Mucosa of descending colon (tissue), 3 donors: ENCODE measurements around the gene CEACAM16. TPM values are rescaled to one million over a fixed set of nuclear protein-coding genes. Genes with fewer than 3 reads are reported as not detected.

Experiments
- ATAC-seq: fragments of 200-7000 bp; cut with Tn5 transposase; one replicate; pipeline ENCODE4 v1.9.1; 2020; ENCODE audit warnings: mild to moderate bottlenecking, moderate library complexity
- DNase-seq, 3 donors: peaks; one replicate each; pipeline ENCODE4 v3.0.0-alpha.2; 2020
- H3K36me3 ChIP-seq: fragments of 200-600 bp; one replicate; pipeline ENCODE4 v1.8.0; 2021; ENCODE audit warnings: low read depth, mild to moderate bottlenecking
- H3K4me1 ChIP-seq: fragments of 200-600 bp; one replicate; pipeline ENCODE4 v1.8.0; 2021; ENCODE audit warnings: low read depth, mild to moderate bottlenecking
- H3K4me3 ChIP-seq: fragments of 200-600 bp; one replicate; pipeline ENCODE4 v1.8.0; 2021; ENCODE audit warnings: mild to moderate bottlenecking
- H3K9me3 ChIP-seq: fragments of 200-600 bp; one replicate; pipeline ENCODE4 v1.8.0; 2021; ENCODE audit warnings: mild to moderate bottlenecking
- CTCF ChIP-seq: fragments of 200-600 bp; IDR thresholded peaks from one replicate; pipeline ENCODE4 v1.8.0; 2022; ENCODE audit warnings: antibody characterized with exemption, mild to moderate bottlenecking
- intact Hi-C, 2 donors: fragments of 100-400 bp; cut with DNase I in 1 of 2; cut with micrococcal nuclease in 1 of 2; formaldehyde crosslinking; loops; one replicate each; pipeline versions ENCODE4 v1.11.0 to v1.11.1; 2022; cut with DNase I, micrococcal nuclease
- microRNA-seq: library from miRNA; unstranded; fragments of <30 nt; microRNA quantifications from one replicate; pipeline ENCODE4, GENCODE V29; 2019
- total RNA-seq, 3 donors: library from RNA; stranded (reverse); fragmentation: NEBNext Ultra II Directional in 2 of 3; extraction: Animal tissue kit (Norgen Biotek cat#: 25700) in 2 of 3; gene quantifications; one replicate each; pipeline versions ENCODE4 v1.2.1 to v1.2.4, GENCODE V29; 2021 to 2023
- donor health status: DM: no; HTN: no; CAD: no; lungs with moderate emphysema.
- donor health status: DM: no; HTN: no; CAD: no.
- donor health status: DM: no; HTN: yes; CAD: no.

CEACAM16 gene
- total RNA-seq, 3 donors from 2014 or later = 0.17 TPM; not detected in 2

- no peak for ATAC-seq
- H3K4me1 ChIP-seq = peaks cover 36% of the 10 kb centered on the region
Measured at GRCh38 chr19:44756089-44756562, 57.2 kb downstream of the CEACAM16 start.

GRCh38 chr19:44757057-44757734 lies 58.2 kb downstream of the CEACAM16 start:
- no peaks in the 10 kb centered on the region for H3K36me3 ChIP-seq
- no peak for TF ChIP-seq CTCF
- no peak overlapping the region for H3K4me3 ChIP-seq
- H3K4me1 ChIP-seq = peaks cover 26% of the 10 kb centered on the region
- DNase-seq = peak in 1 of 3 donors; percentile 62
- no peak for ATAC-seq
- intact Hi-C loops = no loop called here
- H3K9me3 ChIP-seq = no peaks in the 10 kb centered on the region

More at GRCh38 chr19:44756089-44756562, 57.2 kb downstream of the CEACAM16 start:
- Histone ChIP-seq H3K36me3 (no peaks in the 10 kb centered on the region), H3K4me3 (no peak overlapping the region), H3K9me3 (no peaks in the 10 kb centered on the region)
- intact Hi-C loops = no loop called here
- TF ChIP-seq CTCF = no peak
- DNase-seq = peak in 1 of 3 donors; percentile 45

- peak in 2 of 3 donors; percentile 61 to 63 for DNase-seq
- intact Hi-C loops = no loop called here
- no peak overlapping the region for H3K4me3 ChIP-seq
- no peaks in the 10 kb centered on the region for H3K9me3 ChIP-seq
- ATAC-seq = no peak
- H3K4me1 ChIP-seq = peaks cover 19% of the 10 kb centered on the region
- no peak for TF ChIP-seq CTCF
- H3K36me3 ChIP-seq = no peaks in the 10 kb centered on the region
Measured at GRCh38 chr19:44757735-44758505, 59.0 kb downstream of the CEACAM16 start.

GRCh38 chr19:44758596-44758995 lies 59.6 kb downstream of the CEACAM16 start:
- H3K4me3 ChIP-seq = no peak overlapping the region
- no peak for ATAC-seq
- TF ChIP-seq CTCF = no peak
- peaks cover 16% of the 10 kb centered on the region for H3K4me1 ChIP-seq
- intact Hi-C loops = no loop called here
- no peaks in the 10 kb centered on the region for H3K9me3 ChIP-seq
- DNase-seq = peak in 1 of 3 donors; percentile 34
- H3K36me3 ChIP-seq = no peaks in the 10 kb centered on the region

GRCh38 chr19:44759083-44759804 lies 60.3 kb downstream of the CEACAM16 start:
- Histone ChIP-seq H3K4me1 (peaks cover 18% of the 10 kb centered on the region), H3K9me3 (no peaks in the 10 kb centered on the region), H3K36me3 (no peaks in the 10 kb centered on the region), H3K4me3 (no peak overlapping the region)
- DNase-seq = peak in 1 of 3 donors; percentile 39
- no peak for TF ChIP-seq CTCF
- no peak for ATAC-seq
- intact Hi-C loops = no loop called here

Small RNAs within 50 kb of the gene (microRNA-seq; reads per million reads assigned to microRNA genes)
- not detected for gene MIR4531
- not detected for gene MIR8085

Other genes with a start within 250 kb of the CEACAM16 start
- gene ZNF180, start 198.6 kb upstream of the CEACAM16 start, total RNA-seq = 10 to 100 TPM in 1 of 3 donors, 1 to 10 TPM in 2; 7.2 to 10.6 (median 9.3) TPM
- 1 to 10 TPM in 1 of 3 donors, under 1 TPM in 1, not detected in 1; 0.32 to 1.3 TPM for gene CEACAM20, start 169.5 kb upstream of the CEACAM16 start, total RNA-seq
- gene IGSF23, start 85.6 kb upstream of the CEACAM16 start, total RNA-seq = not detected
- gene PVR, start 55.2 kb upstream of the CEACAM16 start, total RNA-seq = 10 to 100 TPM; 23.8 to 39.8 (median 26.7) TPM
- gene CEACAM19, start 27.7 kb upstream of the CEACAM16 start, total RNA-seq = 1 to 10 TPM; 5.8 to 8.0 (median 6.9) TPM
- 100 to 1,000 TPM in 1 of 3 donors, 10 to 100 TPM in 2; 78.9 to 145 (median 90.6) TPM for gene BCL3, start 49.6 kb downstream of the CEACAM16 start, total RNA-seq
- gene CBLC, start 78.7 kb downstream of the CEACAM16 start, total RNA-seq = 10 to 100 TPM; 36.5 to 92.6 (median 59.1) TPM
- gene BCAM, start 110.0 kb downstream of the CEACAM16 start, total RNA-seq = 10 to 100 TPM; 16.3 to 25.1 (median 20.3) TPM
- gene NECTIN2, start 147.1 kb downstream of the CEACAM16 start, total RNA-seq = 100 to 1,000 TPM in 1 of 3 donors, 10 to 100 TPM in 2; 65.3 to 109 (median 98.8) TPM
- 10 to 100 TPM; 47.9 to 82.6 (median 53.5) TPM for gene TOMM40, start 192.1 kb downstream of the CEACAM16 start, total RNA-seq
- 10 to 100 TPM; 32.7 to 74.6 (median 46.2) TPM for gene APOE, start 206.6 kb downstream of the CEACAM16 start, total RNA-seq
- gene APOC1, start 215.5 kb downstream of the CEACAM16 start, total RNA-seq = 10 to 100 TPM in 1 of 3 donors, 1 to 10 TPM in 2; 3.6 to 12.7 (median 9.8) TPM
- gene APOC4, start 243.1 kb downstream of the CEACAM16 start, total RNA-seq = not detected
- 1 to 10 TPM in 1 of 3 donors, under 1 TPM in 2; 0.80 to 1.6 (median 0.98) TPM for gene APOC2, start 246.9 kb downstream of the CEACAM16 start, total RNA-seq